HG03108 (cell line): ENCODE data around the gene ATP10A.
A peak's percentile ranks its signal among the peaks of the same experiment; 100 is the strongest.

Experiments used
- ATAC-seq: cut with Tn5 transposase; IDR thresholded peaks from one replicate; pipeline ENCODE4 v1.9.1; 2021; ENCODE audit warnings: moderate library complexity; ENCODE audit not compliant: unreplicated experiment

ATP10A gene

DNA sequence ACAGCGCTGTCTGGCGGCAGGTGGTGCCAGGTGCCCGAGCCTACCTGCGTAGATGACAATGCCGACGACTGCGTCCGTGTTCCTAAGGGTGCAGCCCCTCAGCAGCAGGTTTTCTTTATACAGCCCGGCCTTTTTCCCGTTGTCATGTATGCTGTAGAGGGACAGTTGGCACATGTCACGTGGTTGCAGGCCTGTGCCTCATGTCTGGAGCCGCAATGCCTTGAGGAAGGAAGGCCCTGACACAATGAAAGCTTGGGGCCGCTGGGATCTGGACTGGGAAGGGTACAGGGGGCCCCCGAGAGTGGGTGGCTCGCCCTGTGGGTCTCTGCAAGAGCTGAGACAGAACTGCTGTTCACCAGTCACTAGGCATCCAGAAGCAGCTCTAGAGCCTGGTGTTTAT, 136.0 kb downstream of the ATP10A start:
- no peak for ATAC-seq

DNA sequence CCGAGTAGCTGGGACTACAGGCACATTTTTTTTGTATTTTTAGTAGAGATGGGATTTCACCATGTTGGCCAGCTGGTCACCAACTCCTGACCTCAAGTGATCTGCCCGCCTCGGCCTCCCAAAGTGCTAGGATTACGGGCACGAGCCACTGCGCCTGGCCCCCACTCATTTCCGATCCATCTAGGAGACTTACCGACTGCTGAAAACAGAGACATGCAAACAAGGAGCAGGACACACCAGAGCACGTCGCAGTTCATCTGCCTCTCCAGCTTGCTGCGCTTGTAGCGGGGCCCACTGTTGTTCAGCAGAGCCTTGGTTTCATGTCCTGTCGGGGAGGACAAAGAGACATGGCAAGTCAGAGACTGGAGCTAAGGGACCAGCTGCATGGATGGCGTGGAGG, 137.4 kb downstream of the ATP10A start:
- no peak for ATAC-seq

DNA sequence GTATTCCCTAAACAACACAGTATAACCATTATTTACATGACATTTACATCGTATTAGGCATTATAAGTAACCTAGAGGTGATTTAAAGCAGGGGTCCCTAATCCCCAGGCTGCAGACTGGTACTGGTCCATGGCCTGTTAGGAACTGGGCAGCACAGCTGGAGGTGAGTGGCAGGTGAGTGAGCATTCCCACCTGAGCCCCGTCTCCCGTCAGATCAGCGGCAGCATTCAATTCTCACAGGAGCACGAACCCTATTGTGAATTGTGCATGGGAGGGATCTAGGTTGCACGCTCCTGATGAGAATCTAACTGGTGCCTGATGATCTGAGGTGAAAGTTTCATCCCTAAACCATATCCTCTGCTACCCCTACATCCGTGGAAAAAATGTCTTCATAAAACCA, 138.2 kb downstream of the ATP10A start:
- ATAC-seq: no peak

DNA sequence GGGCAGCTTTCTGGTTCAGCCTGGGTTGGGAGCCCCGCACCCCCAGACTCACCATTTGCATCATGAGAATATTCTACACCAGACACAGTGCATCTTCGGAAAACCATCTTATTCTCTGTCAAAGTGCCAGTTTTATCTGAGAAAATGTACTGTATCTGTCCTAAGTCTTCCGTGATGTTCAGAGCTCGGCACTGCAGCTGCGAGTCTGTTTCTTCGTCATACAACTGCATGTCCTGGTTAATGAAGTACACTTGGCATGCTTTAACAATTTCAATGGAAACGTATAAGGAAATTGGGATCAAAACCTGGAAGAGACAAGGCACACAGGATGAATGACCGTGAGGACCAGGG, 141.5 kb downstream of the ATP10A start:
- ATAC-seq: no peak

DNA sequence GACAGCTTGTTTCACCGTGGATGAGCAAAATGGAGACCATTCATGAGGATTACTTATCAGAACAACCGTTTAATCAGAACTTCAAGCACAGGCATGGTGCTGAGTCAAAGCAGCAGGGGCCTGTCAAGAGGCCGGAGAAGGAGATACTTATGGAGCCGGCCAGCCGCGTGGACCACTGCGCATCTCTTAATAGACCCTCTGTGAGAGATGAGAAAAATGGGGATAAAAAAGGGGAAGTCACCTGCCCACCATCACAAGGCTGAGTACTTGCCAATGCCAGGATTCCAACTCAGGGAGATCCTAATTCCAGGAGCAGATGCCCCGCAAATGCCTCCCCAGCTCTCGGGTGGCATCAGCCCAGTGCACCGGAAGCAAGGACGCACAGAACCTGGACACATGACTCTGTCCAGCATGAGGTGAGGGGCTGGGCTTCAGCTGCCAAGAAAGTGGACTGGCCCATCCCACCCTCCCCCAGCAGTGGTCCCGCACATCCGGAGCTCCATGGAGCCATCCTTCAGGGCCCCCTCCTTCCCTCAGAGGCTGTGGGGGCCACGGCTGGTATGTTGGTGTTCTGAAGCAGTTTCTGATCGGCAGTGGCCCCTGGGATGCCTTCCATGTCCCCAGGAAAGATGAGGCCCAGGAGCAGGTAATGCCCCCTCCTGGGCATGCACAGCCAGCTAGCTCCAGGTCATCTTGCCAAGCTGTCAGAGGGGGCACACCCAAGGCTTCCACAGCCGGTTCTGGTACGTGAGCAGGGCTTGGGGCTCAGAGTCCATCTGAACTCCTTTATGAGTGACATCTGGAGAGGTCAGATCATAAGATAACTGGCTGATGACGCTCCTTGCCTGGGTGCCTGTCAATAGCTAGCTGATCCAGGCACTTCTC, 143.8 kb downstream of the ATP10A start:
- ATAC-seq: no peak

DNA sequence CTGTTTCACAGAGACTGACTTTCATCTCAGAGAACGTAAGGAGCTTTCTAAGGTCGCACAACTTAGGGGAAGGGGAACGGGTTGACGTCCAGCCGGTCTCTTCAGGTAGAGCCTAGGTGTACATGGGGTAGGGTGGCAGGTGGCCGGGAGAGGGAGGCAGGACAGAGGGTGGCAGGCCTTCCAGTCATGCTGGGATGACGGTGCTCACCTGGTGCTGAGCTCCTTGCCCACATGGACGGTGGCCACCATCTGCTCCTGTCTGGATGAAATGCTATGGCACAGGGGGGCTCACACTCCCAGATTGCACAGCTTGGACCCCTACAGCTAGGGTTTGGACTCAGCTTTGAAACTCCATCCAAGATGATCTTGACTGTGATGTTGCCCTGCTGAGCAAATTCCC, 144.5 kb downstream of the ATP10A start:
- no peak for ATAC-seq

DNA sequence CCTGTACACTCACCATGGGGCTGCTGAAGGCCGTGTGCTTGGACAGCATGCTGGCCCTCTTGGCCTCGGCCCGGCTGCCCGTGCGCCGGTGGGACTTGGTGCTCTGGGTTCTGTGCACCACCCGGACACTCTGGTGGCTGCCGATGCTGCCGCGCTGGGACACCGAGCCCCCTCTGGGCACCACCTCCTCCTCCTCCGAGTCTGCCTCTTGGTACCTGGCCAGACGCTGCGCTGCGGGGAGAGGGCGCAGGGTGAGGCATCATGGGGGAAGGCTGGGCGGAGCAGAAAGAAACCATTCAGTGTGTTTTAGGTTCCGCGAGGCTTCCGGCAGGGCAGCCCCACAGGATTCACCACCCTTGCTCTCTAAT, 145.0 kb downstream of the ATP10A start:
- no peak for ATAC-seq

DNA sequence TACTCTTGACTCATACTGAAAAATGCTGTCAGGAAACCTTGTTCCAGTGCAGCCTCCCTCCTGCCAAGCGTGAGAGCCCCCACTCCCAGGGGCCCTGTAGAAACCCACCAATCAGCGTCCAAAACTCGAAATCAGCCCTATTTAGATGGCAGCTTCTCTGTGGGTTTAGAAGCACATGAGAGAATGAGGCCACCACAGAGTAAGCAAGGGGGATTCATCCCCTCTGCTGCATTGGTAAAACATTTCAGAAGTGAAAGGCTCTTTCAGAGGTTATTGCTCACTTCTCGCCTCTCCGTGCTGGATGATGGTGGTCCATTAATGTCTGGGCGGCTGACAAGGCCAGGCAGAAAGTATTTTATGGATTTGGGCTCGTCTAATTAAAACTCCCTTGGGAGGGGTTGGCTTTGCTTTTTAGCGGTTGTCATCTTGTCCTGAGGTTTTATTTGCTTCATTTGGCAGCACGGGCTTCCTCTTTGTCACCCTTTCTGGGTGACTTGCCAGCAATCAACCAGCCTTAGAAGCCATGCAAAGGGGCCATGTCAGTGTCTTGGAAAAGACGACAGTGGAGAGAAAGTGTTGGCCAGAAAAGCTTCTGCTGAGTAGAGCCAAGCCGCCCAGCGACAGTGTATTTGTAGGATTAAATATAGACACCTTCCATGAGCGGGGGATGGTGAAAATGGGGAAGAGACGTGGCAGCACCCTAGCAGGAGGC, 145.5 kb downstream of the ATP10A start:
- peak; percentile 65 for ATAC-seq

DNA sequence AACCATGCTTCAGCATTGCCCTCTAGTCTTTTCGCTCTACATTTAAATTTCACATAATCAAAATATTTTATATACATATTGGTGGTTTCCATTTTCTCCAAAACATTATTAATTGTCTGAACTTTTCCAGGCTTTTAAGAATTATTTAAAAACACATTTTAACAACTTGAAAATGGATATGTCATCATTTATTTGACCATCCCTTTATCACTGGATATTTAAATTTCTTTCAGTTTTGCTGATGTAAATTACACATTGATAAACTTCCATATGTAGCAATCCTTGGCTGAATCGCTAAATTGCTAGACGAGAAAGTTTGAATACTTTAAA, 146.0 kb downstream of the ATP10A start:
- ATAC-seq: no peak

DNA sequence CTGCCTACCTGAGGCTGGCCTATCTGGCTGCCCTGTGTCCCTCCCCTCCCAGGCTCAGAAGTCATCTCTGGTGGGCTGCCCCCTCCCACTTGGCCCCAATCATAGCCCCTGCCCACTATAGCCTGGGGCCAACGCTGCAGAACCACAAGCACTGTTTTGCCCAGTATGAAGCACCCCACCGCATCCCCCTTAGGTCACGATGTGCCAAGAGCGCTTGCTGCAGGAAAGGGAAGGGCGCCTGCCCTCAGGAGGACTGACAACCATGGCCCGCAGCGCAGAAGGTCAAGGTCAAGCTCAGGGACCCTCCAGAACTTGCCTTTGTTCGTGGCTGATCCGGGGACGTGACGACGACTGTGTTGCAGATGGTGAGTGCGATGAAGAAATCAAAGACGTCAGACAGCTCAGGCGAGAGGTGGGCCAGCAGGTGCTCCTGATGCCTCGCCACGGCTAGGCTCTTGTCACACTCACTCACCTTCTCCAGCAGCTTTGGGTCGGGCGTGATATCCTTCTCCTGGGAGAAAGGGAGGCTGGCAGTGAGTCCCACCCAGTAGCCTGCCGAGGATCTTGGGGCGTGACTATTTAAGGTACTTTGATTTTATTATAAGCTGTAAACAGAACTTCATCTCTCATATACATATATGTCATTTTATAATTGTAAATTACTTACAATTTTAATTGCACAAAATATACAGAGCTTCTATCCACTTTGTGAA, 146.6 kb downstream of the ATP10A start:
- no peak for ATAC-seq

DNA sequence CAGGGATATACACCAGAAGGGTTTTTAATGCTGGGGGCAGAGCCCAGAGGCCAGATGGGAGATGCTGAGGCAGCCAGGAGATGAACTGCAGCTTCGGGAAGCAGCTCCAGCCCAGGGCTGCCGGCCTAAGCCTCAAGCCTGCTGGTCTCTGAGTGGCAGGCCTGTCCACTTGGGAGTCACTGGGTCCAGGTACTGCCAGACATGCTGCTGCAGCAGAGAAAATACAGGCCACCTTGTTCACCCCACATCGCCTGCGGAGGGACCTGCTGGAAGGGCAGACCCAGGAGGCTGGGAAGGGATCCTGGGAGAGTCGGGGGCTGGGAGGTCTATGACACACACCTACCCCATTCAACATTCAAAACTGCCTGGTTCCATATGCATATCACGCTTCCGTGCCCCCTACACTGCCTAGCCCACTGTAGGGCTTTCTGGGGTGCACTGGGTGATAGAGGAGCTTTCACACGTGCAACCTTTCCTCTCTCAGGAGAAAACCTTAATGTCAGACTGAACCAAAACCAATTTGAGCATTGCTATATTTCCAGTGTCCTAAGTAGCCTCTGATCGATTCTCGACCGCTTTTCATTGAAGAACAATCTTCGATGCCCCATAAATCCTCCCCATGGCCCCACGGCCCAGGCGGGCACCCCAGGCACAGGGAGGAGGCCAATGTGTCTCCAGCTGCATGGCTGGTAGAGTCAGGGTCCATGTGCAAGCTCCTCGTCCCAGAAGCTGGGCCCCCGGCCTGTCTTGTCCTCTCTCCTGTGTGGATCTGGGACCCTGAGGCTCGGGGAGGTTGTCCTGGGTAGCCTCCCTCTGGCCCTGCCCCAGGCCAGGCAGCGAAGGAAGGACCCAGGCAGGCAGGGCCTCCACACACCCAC, 147.4 kb downstream of the ATP10A start:
- no peak for ATAC-seq

DNA sequence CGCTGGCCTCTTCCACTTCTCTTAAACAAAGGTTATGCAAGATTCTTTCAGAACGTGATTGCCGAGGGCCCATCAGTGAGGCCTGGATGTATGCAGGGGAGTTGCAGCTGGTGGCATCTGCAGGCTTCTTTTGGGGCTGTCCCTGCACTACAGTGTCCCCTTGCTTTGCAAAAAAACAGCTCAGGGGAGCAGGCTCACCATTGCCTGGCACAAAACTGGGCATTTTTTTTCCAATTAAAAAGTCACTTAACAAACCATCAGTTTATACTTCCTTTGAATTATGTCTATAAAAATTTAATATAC, 148.6 kb downstream of the ATP10A start:
- ATAC-seq: no peak

DNA sequence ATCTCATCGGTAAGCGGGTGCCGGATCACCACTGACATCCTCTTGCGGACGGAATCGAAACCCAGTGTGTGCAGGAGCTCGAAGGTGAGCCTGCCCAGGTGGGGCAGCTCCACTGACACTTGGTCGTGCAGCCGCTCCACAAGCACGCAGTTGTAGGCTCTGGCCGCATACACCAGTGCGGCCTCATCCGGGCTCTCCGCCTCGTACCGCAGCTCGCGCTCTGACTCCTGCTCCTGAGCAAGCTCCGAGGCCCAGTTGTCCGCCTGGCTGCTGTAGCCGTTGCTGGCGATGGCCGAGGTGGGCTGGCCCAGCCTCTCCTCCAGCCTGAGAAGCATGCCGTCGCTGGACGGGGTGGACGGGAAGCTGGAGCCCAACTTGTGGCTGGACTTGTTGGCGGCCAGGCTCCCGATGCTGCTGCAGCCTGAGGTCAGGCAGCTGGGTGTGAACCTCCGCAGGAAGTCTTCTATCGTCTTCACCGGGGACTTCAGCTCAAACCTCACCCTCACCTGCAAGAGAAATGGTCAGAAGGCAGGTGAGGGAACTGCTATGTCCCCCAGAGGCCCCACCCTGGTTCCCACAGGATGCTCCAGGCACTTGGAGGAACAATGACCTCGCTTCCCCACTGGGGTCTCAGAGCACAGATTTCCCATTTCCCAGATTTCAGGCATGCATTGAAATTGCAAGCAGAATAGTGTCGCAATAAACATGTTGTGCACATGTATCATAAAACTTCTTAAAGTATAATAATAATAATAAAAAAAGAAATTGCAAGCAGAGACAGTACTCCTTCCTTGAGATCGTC, 149.2 kb downstream of the ATP10A start:
- no peak for ATAC-seq

DNA sequence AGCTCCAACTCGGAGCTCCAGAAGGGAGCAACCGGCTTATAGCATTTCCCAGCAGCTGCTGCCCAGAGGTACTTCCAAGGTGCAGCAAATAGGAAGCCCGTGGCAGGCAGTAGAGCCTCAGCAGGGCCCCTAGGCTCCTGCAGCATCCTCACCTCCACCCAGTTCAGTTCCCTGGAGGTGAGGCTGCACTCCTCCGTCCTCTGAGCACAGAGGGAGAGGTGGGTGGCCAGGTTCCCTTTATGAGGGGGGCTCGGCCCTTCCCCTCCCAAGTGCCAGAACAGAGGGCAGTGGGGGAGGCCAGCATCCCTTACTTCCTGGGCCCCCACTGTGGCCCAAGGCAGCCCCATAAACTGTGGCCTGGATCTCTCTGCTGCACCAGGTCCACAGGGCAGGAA, 150.2 kb downstream of the ATP10A start:
- ATAC-seq: no peak

DNA sequence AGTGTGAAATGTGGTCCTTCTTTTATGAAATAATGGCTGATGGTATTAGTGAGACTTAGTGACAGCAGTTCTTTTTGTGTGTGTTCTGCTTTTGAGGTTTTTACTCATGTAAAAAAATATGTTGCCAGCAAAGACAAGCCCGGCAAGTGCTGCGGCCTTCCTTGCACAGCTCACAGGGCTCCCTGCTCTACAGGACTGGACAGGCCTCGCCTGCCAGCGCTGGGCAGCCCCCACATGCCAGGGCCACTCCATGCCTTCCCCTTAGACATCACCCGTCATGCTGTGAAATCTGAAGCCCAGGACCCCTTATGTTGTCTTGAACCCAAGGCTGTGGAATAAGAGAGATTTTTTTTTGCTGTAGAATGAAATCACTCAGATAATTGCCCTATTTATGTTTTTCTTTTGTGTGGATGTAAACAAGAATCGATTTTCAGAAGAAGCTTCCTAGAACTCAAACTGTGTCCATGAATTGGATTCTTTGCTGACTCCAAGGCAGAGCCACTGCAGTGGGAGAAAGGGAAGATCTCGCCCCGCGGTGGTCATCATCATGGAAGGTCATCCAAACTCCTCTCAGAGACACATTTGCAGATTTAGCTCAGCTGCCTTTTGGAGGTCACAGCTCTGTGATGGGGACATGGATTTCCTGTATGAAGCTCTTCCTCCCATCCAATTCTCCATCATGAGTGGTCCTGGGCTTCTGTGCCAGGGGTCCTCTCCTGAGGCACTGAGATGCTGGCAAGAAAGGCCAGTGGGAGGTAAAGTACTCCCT, 150.8 kb downstream of the ATP10A start:
- no peak for ATAC-seq

DNA sequence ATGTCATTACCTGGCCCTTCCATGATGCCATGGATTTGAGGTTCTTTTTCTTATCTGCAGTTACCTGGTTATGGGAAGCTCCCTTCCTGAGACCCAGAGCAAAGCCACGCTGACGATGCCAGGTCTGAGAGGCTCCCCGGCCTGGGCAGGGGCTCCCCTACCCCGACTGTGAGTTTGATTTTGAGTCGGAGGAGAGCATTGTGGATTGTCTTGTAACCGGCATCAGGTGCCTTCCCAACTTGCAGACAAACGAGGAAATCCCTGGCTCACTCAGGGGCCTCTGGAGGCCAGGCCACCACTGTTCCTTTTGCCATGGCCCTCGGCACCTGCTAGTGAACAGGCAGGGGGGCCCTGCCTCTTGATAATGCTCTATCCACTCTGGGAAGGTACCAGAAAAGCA, 151.4 kb downstream of the ATP10A start:
- no peak for ATAC-seq

DNA sequence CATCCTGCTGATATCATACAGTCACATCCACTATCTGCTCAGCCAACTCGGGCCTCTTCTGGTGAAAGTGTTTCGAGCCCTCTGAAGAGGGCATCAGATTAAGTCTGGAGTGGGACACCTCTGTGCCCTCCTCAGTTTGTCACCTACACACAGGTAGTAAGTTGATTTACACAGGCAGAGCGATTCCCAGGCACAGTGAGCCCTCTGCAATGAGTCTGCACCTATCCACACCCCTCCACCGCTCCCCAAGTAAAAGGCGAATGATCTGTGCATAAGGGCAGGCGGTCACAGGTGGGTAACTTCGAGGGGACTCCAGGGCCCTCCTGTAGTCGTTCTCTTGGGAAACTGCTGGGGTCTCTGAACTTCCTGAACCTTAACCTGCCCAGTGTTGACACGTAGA, 152.0 kb downstream of the ATP10A start:
- no peak for ATAC-seq

DNA sequence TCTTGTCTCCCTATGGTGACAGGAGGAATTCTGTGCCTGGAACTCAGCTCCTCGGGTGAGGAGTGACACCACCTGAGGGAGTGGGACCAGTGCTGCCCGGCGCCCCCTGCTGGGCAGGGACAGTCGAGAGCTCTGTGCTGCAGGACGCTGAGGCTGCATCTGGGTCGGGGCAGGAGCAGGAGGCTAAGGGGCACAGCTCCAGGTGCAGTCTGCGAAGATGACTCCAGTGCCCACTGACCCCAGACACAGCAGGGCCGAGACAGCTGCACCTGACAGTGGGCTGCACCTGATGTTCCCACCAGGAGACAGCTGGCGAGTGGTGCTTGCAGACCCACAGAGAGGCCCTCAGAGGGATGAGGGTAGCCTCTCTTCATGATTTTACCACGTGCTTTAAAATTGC, 152.9 kb downstream of the ATP10A start:
- no peak for ATAC-seq

DNA sequence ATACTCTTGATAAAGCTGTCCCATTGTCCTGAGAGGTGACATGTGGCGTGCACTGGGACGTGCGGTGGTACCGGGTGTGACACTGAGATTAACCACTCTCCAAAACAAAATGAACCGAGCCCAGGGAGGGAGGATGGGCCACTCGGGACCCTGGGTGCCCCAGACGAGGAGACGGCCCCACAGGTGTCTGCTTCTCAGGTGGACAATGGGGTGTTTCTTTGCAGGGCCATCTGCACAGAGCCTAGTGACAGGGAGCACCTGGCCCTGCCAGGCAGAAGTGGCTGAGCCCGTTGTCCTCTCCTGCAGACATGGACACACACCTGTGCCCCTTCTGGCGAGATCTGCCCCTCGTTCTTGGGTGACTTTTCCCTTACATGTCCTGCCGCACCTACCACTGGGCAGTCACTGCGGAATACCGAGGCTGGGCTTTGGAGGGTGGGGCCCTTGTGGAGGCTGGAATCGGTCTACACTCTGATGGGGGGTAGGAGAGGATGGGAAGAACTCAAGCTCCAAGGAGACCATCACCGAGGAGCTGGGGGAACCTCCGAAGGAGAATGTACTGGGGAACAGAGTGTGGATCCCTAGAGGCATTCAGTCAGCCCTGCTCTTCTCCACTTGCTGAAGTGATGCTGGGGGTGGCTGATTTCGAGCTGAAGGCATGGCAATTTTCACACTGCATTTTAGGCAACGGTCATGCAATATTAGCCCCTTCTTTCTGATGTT, 153.5 kb downstream of the ATP10A start:
- ATAC-seq: no peak
